Measurements from ENCODE around the gene DIP2C.
"Not testable (repeated sequence)": the region's sequence is repeated elsewhere in the genome, so short reads cannot be mapped to it uniquely, and the experiment has no call there.

DIP2C gene

GRCh38 chr10:653991-654646 lies 35.3 kb downstream of the DIP2C start:
- Histone ChIP-seq H3K36me3 (ENCODE audit: control insufficient read depth in 2 of 2, insufficient read depth in 2 of 2, low read length in 2 of 2) (no peaks in the 10 kb centered on the region), H3K4me3 (ENCODE audit: low read length in 2 of 2) (peak overlapping the region; percentile 22 to 37), H3K9me3 (ENCODE audit: control insufficient read depth in 2 of 2, low read length in 2 of 2) (no peaks in the 10 kb centered on the region), H3K27ac (ENCODE audit: low read depth in 2 of 2, low read length in 2 of 2) (peak overlapping the region; percentile 57 to 62), H3K4me1 (ENCODE audit: control insufficient read depth in 2 of 2, insufficient read depth in 2 of 2, low read length in 2 of 2) (peaks cover 14 to 27% of the 10 kb centered on the region in 2 donors), H3K27me3 (ENCODE audit: control insufficient read depth in 2 of 2, insufficient read depth in 2 of 2, low read length in 2 of 2) (no peaks in the 10 kb centered on the region), H3K9ac (ENCODE audit: low read depth in 1 of 2, low read length in 2 of 2) (peak overlapping the region in 1 of 2 donors; percentile 24)

DNA sequence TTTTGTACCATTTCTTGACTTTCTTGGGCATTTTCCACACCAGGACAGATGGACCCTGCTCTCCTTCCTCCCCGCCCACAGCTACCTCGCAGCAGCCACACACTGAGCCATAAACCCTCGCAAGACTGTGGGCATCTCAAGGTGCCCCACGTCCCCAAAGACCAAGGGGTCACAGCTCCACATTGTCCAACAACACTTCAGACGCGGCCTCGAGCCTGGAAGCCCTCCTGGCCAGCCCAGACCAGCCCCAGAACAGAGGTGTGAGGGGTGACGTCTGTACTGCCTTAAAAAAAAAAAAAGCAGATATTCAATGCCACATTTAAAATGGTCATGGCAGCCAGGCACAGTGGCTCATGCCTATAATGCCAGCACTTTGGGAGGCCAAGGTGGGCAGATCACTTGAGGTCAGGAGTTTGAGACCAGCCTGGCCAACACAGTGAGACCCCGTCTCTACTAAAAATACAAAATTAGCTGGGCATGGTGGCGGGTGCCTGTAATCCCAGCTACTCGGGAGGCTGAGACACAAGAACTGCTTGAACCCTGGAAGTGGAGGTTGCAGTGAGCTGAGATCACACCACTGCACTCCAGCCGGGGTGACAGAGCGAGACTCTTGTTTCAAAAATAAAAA lies 36.5 kb downstream of the DIP2C start:
- not testable (repeated sequence) for H3K9ac ChIP-seq (ENCODE audit: low read depth in 1 of 2, low read length in 2 of 2); H3K4me3 ChIP-seq (ENCODE audit: low read length in 2 of 2); H3K9me3 ChIP-seq (ENCODE audit: control insufficient read depth in 2 of 2, low read length in 2 of 2); H3K36me3 ChIP-seq (ENCODE audit: control insufficient read depth in 2 of 2, insufficient read depth in 2 of 2, low read length in 2 of 2); H3K27me3 ChIP-seq (ENCODE audit: control insufficient read depth in 2 of 2, insufficient read depth in 2 of 2, low read length in 2 of 2); H3K27ac ChIP-seq (ENCODE audit: low read depth in 2 of 2, low read length in 2 of 2)
- H3K4me1 ChIP-seq (ENCODE audit: control insufficient read depth in 2 of 2, insufficient read depth in 2 of 2, low read length in 2 of 2), result peaks cover 13 to 28% of the 10 kb centered on the region in 2 donors

DNA sequence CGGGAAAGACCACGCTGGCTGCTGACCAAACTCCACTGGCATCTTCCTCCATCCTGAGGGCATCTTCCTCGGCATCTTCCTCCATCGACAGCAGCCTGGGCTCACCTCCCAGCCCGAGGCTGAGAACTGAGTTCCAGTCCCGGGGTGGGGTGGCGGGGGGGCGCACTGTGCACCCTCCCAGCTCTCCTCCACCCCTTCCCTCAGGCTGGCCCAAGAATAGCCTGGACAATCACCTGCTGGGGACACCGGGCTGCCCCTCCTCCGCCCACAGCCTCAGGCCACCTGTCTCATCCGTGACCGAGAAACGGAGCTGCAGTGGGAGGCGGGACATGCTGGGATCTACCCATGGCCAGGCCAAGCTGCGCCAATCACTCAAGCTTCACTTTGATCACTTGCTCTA lies 37.2 kb downstream of the DIP2C start:
- Histone ChIP-seq H3K4me1 (ENCODE audit: control insufficient read depth in 2 of 2, insufficient read depth in 2 of 2, low read length in 2 of 2) (peaks cover 13 to 28% of the 10 kb centered on the region in 2 donors), H3K9ac (ENCODE audit: low read depth in 1 of 2, low read length in 2 of 2) (no peak overlapping the region), H3K36me3 (ENCODE audit: control insufficient read depth in 2 of 2, insufficient read depth in 2 of 2, low read length in 2 of 2) (no peaks in the 10 kb centered on the region), H3K27ac (ENCODE audit: low read depth in 2 of 2, low read length in 2 of 2) (no peak overlapping the region), H3K4me3 (ENCODE audit: low read length in 2 of 2) (no peak overlapping the region), H3K9me3 (ENCODE audit: control insufficient read depth in 2 of 2, low read length in 2 of 2) (no peaks in the 10 kb centered on the region), H3K27me3 (ENCODE audit: control insufficient read depth in 2 of 2, insufficient read depth in 2 of 2, low read length in 2 of 2) (no peaks in the 10 kb centered on the region)

GRCh38 chr10:651692-652091 lies 37.8 kb downstream of the DIP2C start:
- H3K36me3 ChIP-seq (ENCODE audit: control insufficient read depth in 2 of 2, insufficient read depth in 2 of 2, low read length in 2 of 2), result no peaks in the 10 kb centered on the region

DNA sequence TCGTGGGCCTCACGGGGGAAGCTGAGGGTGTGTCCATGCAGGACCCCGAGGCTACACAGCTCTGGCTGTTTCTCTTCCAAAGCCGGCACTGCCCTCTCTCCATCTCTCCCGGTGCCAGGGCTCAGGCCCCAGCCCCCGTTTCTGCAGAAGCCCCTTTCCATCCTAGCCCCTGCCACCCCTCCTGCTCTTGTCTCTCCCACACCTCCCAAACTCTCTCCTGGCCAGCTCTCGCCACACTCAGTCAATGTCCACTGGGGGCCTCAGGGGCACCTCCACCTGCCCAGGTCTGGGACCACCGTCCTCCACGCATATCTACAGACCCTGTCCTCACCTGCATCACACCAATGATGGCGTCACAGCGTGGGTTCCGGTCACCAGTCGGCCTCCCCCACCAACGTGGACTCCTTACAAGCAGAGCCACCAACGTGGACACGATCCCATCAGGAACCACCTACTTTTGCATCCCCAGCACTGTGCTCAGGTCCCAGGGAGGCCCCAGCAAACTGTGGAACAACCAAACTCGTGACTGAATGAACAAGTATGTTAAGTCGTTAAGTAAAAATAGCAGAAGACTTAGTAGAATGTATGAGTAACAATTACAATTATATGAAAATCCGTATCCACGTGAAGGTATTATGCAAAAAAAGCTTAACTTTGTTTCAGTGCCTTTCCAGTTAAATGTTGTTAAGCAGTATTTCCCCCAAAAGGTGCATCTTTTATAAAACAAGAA lies 38.4 kb downstream of the DIP2C start:
- H3K9ac ChIP-seq (ENCODE audit: low read depth in 1 of 2, low read length in 2 of 2), result peak overlapping the region; percentile 78 to 81
- H3K27me3 ChIP-seq (ENCODE audit: control insufficient read depth in 2 of 2, insufficient read depth in 2 of 2, low read length in 2 of 2), result no peaks in the 10 kb centered on the region
- peaks cover 13 to 28% of the 10 kb centered on the region in 2 donors for H3K4me1 ChIP-seq (ENCODE audit: control insufficient read depth in 2 of 2, insufficient read depth in 2 of 2, low read length in 2 of 2)
- peak overlapping the region; percentile 96 to 98 for H3K27ac ChIP-seq (ENCODE audit: low read depth in 2 of 2, low read length in 2 of 2)
- no peaks in the 10 kb centered on the region for H3K9me3 ChIP-seq (ENCODE audit: control insufficient read depth in 2 of 2, low read length in 2 of 2)
- no peaks in the 10 kb centered on the region for H3K36me3 ChIP-seq (ENCODE audit: control insufficient read depth in 2 of 2, insufficient read depth in 2 of 2, low read length in 2 of 2)
- H3K4me3 ChIP-seq (ENCODE audit: low read length in 2 of 2), result peak overlapping the region; percentile 55 to 70

More at GRCh38 chr10:651692-652091, 37.8 kb downstream of the DIP2C start:
- H3K4me3 ChIP-seq (ENCODE audit: low read length in 2 of 2), result no peak overlapping the region
- H3K9ac ChIP-seq (ENCODE audit: low read depth in 1 of 2, low read length in 2 of 2), result no peak overlapping the region
- H3K4me1 ChIP-seq (ENCODE audit: control insufficient read depth in 2 of 2, insufficient read depth in 2 of 2, low read length in 2 of 2), result peaks cover 13 to 28% of the 10 kb centered on the region in 2 donors
- H3K27me3 ChIP-seq (ENCODE audit: control insufficient read depth in 2 of 2, insufficient read depth in 2 of 2, low read length in 2 of 2), result no peaks in the 10 kb centered on the region
- H3K9me3 ChIP-seq (ENCODE audit: control insufficient read depth in 2 of 2, low read length in 2 of 2), result no peaks in the 10 kb centered on the region
- no peak overlapping the region for H3K27ac ChIP-seq (ENCODE audit: low read depth in 2 of 2, low read length in 2 of 2)

DNA sequence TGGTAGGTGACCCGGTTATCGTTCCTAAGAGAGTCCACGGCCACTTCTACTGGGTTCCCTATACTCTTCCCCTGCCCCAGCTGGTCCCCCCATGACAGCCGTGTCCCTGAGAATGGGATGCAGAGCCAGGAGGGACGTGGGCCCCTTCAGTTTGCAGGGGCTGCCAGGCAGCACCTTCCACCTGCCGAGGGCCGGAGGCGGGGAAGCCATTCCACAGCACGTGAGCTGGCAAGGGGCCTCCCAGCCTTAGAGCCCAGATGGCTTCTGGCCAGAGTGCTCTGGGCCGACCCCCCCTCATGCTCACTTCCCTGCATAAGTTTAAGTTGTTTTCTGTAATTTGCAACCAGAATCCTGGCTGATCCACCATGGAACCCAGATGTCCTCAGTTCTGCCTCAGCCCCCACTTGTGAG lies 39.0 kb downstream of the DIP2C start:
- H3K9ac ChIP-seq (ENCODE audit: low read depth in 1 of 2, low read length in 2 of 2), result peak overlapping the region; percentile 78 to 81
- peak overlapping the region; percentile 55 to 70 for H3K4me3 ChIP-seq (ENCODE audit: low read length in 2 of 2)
- H3K36me3 ChIP-seq (ENCODE audit: control insufficient read depth in 2 of 2, insufficient read depth in 2 of 2, low read length in 2 of 2), result no peaks in the 10 kb centered on the region
- no peaks in the 10 kb centered on the region for H3K27me3 ChIP-seq (ENCODE audit: control insufficient read depth in 2 of 2, insufficient read depth in 2 of 2, low read length in 2 of 2)
- H3K27ac ChIP-seq (ENCODE audit: low read depth in 2 of 2, low read length in 2 of 2), result peak overlapping the region; percentile 96 to 98
- H3K4me1 ChIP-seq (ENCODE audit: control insufficient read depth in 2 of 2, insufficient read depth in 2 of 2, low read length in 2 of 2), result peaks cover 13 to 28% of the 10 kb centered on the region in 2 donors
- H3K9me3 ChIP-seq (ENCODE audit: control insufficient read depth in 2 of 2, low read length in 2 of 2), result no peaks in the 10 kb centered on the region

DNA sequence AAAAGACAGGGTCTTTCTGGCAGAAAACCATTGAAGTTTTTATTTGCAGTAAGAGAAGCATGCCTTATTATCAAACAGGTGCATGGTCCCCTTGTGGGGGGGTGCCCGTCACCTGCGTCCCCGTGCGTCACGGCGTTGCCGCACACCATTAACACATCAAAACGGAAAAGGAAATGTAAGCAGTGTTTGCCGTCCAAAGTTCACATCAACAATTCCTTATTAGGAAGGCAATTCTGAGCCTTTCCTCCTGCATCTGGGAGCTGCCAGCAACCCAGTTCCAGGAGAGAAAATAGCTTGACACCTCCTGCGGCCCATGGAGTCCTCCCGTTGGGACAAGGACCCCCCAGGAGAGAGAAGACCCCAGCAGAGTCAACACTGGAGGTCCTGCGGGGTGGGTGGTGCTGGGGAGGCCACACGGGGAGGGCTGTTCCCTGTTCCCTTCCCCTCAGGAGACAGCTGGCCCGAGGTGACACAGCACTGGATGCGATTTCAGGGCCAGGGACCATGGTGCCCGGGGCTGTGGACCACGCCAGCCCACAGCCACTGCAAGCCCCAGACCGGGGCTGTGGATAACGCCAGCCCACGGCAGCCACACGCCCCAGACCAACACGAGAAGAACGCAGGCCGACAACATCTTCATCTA lies 39.5 kb downstream of the DIP2C start:
- peak overlapping the region; percentile 96 to 98 for H3K27ac ChIP-seq (ENCODE audit: low read depth in 2 of 2, low read length in 2 of 2)
- H3K9ac ChIP-seq (ENCODE audit: low read depth in 1 of 2, low read length in 2 of 2), result peak overlapping the region; percentile 78 to 81
- H3K4me3 ChIP-seq (ENCODE audit: low read length in 2 of 2), result peak overlapping the region; percentile 55 to 70

GRCh38 chr10:649445-649797 lies 40.0 kb downstream of the DIP2C start:
- H3K4me3 ChIP-seq (ENCODE audit: low read length in 2 of 2), result peak overlapping the region; percentile 55 to 70

More for the DNA sequence above, 39.5 kb downstream of the DIP2C start:
- Histone ChIP-seq H3K27me3 (ENCODE audit: control insufficient read depth in 2 of 2, insufficient read depth in 2 of 2, low read length in 2 of 2) (no peaks in the 10 kb centered on the region), H3K36me3 (ENCODE audit: control insufficient read depth in 2 of 2, insufficient read depth in 2 of 2, low read length in 2 of 2) (no peaks in the 10 kb centered on the region), H3K4me1 (ENCODE audit: control insufficient read depth in 2 of 2, insufficient read depth in 2 of 2, low read length in 2 of 2) (peaks cover 13 to 28% of the 10 kb centered on the region in 2 donors), H3K9me3 (ENCODE audit: control insufficient read depth in 2 of 2, low read length in 2 of 2) (no peaks in the 10 kb centered on the region)

GRCh38 chr10:647019-647418 lies 42.4 kb downstream of the DIP2C start:
- not testable (repeated sequence) for H3K27me3 ChIP-seq (ENCODE audit: control insufficient read depth in 2 of 2, insufficient read depth in 2 of 2, low read length in 2 of 2); H3K9me3 ChIP-seq (ENCODE audit: control insufficient read depth in 2 of 2, low read length in 2 of 2); H3K36me3 ChIP-seq (ENCODE audit: control insufficient read depth in 2 of 2, insufficient read depth in 2 of 2, low read length in 2 of 2); H3K27ac ChIP-seq (ENCODE audit: low read depth in 2 of 2, low read length in 2 of 2); H3K4me3 ChIP-seq (ENCODE audit: low read length in 2 of 2); H3K9ac ChIP-seq (ENCODE audit: low read depth in 1 of 2, low read length in 2 of 2)
- H3K4me1 ChIP-seq (ENCODE audit: control insufficient read depth in 2 of 2, insufficient read depth in 2 of 2, low read length in 2 of 2), result peaks cover 14 to 21% of the 10 kb centered on the region in 2 donors

More at GRCh38 chr10:649445-649797, 40.0 kb downstream of the DIP2C start:
- Histone ChIP-seq H3K9me3 (ENCODE audit: control insufficient read depth in 2 of 2, low read length in 2 of 2) (no peaks in the 10 kb centered on the region), H3K27ac (ENCODE audit: low read depth in 2 of 2, low read length in 2 of 2) (peak overlapping the region; percentile 96 to 98), H3K9ac (ENCODE audit: low read depth in 1 of 2, low read length in 2 of 2) (peak overlapping the region in 1 of 2 donors; percentile 78), H3K27me3 (ENCODE audit: control insufficient read depth in 2 of 2, insufficient read depth in 2 of 2, low read length in 2 of 2) (no peaks in the 10 kb centered on the region), H3K36me3 (ENCODE audit: control insufficient read depth in 2 of 2, insufficient read depth in 2 of 2, low read length in 2 of 2) (no peaks in the 10 kb centered on the region), H3K4me1 (ENCODE audit: control insufficient read depth in 2 of 2, insufficient read depth in 2 of 2, low read length in 2 of 2) (peaks cover 13 to 26% of the 10 kb centered on the region in 2 donors)

All from mucosa of rectum (tissue), 2 donors.